Uterus (tissue), 2 donors: ENCODE measurements around the gene IRAK3.

Experiments
- POLR2A ChIP-seq, 2 donors: fragments of 450-650 bp; IDR thresholded peaks; one replicate each; pipeline ENCODE4 v1.6.1; 2016; ENCODE audit warnings: antibody characterized with exemption in 2 of 2, mild to moderate bottlenecking in 1 of 2, moderate library complexity in 1 of 2
- TF ChIP-seq, protein P1 (sequence below), 4 experiments: fragments of 200-600 bp in 2 of 4; fragments of 450-650 bp in 2 of 4; sonication (generic) in 2 of 4; IDR thresholded peaks; one replicate each; pipeline ENCODE4 v1.5.1; 2016 to 2019; ENCODE audit warnings: antibody characterized with exemption in 4 of 4, mild to moderate bottlenecking in 2 of 4, moderate library complexity in 1 of 4

DNA sequence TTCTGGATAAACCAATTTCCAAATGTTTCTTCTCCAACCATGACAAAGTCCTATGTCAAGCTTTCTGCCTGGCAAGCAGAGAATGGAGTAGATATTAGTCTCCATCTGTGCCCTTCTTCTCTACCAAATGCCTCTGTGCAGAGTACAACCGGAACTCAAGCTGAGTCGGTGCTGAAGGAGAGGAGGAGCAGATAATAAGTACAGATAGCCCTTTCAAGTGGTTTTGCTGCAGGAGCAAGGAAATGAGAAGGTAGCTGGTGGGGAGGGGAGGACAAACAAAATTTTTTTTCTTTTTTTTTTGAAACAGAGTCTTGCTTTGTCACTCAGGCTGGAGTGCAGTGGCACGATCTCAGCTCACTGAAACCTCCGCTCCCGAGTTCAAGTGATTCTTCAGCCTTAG, 99.1 kb downstream of the IRAK3 start:
- TF ChIP-seq POLR2A (IDR thresholded peaks at IDR 0.05): no peak
- TF ChIP-seq, protein P1, sequence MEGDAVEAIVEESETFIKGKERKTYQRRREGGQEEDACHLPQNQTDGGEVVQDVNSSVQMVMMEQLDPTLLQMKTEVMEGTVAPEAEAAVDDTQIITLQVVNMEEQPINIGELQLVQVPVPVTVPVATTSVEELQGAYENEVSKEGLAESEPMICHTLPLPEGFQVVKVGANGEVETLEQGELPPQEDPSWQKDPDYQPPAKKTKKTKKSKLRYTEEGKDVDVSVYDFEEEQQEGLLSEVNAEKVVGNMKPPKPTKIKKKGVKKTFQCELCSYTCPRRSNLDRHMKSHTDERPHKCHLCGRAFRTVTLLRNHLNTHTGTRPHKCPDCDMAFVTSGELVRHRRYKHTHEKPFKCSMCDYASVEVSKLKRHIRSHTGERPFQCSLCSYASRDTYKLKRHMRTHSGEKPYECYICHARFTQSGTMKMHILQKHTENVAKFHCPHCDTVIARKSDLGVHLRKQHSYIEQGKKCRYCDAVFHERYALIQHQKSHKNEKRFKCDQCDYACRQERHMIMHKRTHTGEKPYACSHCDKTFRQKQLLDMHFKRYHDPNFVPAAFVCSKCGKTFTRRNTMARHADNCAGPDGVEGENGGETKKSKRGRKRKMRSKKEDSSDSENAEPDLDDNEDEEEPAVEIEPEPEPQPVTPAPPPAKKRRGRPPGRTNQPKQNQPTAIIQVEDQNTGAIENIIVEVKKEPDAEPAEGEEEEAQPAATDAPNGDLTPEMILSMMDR (IDR thresholded peaks at IDR 0.05): no peak
